Neural crest cell (in vitro differentiated cells): ENCODE measurements around the gene SSTR4. TPM values are rescaled to one million over a fixed set of nuclear protein-coding genes. Genes with fewer than 3 reads are reported as not detected.

Experiments used
- DNase-seq: peaks from one replicate; pipeline ENCODE4 v3.0.0; 2021; ENCODE audit warnings: low read depth, mixed read lengths, low spot score
- H3K27ac Mint-ChIP-seq: one replicate; pipeline ENCODE4 v1.8.0; 2021; ENCODE audit warnings: mild to moderate bottlenecking, mixed read lengths; ENCODE audit not compliant: unreplicated experiment
- H3K27me3 Mint-ChIP-seq: 2 replicates; pipeline ENCODE4 v1.8.0; 2021; ENCODE audit warnings: low read depth, mild to moderate bottlenecking, mixed read lengths
- H3K36me3 Mint-ChIP-seq: 2 replicates; pipeline ENCODE4 v1.8.0; 2021; ENCODE audit warnings: low read depth, mild to moderate bottlenecking, mixed read lengths
- H3K4me1 Mint-ChIP-seq: 2 replicates; pipeline ENCODE4 v1.8.0; 2021; ENCODE audit warnings: mixed read lengths
- H3K4me3 Mint-ChIP-seq: one replicate; pipeline ENCODE4 v1.8.0; 2021; ENCODE audit warnings: mild to moderate bottlenecking, mixed read lengths
- H3K9me3 Mint-ChIP-seq: 2 replicates; pipeline ENCODE4 v1.8.0; 2021; ENCODE audit warnings: mixed read lengths
- total RNA-seq: library from RNA; stranded (reverse); gene quantifications from 2 replicates; pipeline ENCODE4 v1.2.1, GENCODE V29; 2021
- TF ChIP-seq, protein P1 (sequence below): fragments of 200-600 bp; sonication (generic); conservative IDR thresholded peaks from 2 replicates; pipeline ENCODE4 v1.5.0; 2021; ENCODE audit warnings: antibody characterized with exemption, mild to moderate bottlenecking

The SSTR4 gene
- total RNA-seq, 1 donor from 2014 or later = not detected

DNA sequence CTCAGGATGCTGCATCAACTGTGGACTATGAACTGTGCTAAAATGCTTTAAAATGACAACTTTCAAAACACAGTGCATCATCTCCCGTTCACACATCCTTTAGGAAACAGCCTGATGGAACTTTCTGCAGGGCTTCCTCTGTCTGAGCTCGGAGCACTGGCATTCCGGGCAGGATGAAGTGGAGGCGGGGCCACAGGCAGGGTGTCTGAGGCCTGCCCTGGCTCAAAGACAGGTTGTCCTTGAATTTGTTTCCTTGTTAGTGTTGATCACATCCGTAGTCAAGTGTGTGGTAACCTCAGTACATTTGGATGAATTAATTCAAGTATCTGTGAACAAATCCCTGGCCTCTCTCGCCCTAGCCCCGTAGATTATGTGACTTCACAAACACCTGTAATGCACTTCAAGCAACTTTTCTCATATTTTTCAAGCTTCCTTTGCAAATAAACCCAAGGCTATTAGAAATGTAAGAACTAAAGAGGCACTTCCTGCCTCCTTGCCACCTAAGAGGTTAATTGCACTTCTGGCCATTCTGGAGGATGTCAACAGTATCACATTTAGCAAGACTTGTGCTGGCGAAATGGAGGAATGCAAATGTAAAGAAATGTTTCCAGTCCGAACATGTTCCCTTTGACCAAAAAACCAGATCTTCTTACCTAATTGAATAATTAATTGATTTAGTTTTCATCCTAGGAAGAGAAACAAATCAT, 47.9 kb downstream of the SSTR4 start:
- H3K4me1 Mint-ChIP-seq = peaks cover 23% of the 10 kb centered on the region
- no peak overlapping the region for H3K4me3 Mint-ChIP-seq
- no peaks in the 10 kb centered on the region for H3K9me3 Mint-ChIP-seq
- no peaks in the 10 kb centered on the region for H3K36me3 Mint-ChIP-seq
- DNase-seq = no peak
- H3K27ac Mint-ChIP-seq = no peak overlapping the region
- H3K27me3 Mint-ChIP-seq = peaks cover 6% of the 10 kb centered on the region
- TF ChIP-seq, protein P1, sequence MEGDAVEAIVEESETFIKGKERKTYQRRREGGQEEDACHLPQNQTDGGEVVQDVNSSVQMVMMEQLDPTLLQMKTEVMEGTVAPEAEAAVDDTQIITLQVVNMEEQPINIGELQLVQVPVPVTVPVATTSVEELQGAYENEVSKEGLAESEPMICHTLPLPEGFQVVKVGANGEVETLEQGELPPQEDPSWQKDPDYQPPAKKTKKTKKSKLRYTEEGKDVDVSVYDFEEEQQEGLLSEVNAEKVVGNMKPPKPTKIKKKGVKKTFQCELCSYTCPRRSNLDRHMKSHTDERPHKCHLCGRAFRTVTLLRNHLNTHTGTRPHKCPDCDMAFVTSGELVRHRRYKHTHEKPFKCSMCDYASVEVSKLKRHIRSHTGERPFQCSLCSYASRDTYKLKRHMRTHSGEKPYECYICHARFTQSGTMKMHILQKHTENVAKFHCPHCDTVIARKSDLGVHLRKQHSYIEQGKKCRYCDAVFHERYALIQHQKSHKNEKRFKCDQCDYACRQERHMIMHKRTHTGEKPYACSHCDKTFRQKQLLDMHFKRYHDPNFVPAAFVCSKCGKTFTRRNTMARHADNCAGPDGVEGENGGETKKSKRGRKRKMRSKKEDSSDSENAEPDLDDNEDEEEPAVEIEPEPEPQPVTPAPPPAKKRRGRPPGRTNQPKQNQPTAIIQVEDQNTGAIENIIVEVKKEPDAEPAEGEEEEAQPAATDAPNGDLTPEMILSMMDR = no peak

- TF ChIP-seq, protein P1 = no peak
- H3K27me3 Mint-ChIP-seq = peaks cover 3% of the 10 kb centered on the region
- no peak overlapping the region for H3K4me3 Mint-ChIP-seq
- H3K9me3 Mint-ChIP-seq = no peaks in the 10 kb centered on the region
- peaks cover 19% of the 10 kb centered on the region for H3K4me1 Mint-ChIP-seq
- DNase-seq = no peak
- H3K36me3 Mint-ChIP-seq = no peaks in the 10 kb centered on the region
- H3K27ac Mint-ChIP-seq = no peak overlapping the region
Observed at GRCh38 chr20:23083553-23084220, 48.6 kb downstream of the SSTR4 start.

DNA sequence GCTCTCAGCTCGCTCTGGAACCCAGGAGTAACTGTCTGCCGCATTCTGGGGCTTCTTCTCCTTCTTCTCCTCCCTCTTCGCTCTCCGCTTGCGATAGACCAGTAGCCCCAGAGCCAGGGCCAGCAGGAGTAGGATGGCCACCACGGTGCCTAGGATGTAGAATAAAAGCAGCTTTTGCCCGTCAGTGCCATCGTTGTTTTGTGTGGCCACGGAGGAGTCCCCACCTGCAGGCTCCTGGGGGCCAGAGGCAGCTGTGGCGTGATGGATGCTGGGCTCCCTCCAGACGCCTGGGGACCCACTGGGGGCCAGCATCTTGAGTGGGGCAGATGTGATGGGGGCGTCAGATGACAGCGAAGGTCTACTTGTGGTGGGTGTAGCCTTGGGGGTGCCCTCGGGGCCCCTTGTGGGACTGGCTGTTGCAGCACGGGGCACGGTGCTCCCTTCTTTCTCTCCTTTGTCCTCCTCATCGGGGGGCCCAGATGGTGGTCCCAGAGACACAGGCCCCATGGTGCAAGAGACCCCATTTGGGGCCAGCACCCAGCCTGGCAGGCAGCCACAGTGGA, 49.3 kb downstream of the SSTR4 start:
- DNase-seq = no peak
- Mint-ChIP-seq H3K27ac (no peak overlapping the region), H3K36me3 (no peaks in the 10 kb centered on the region), H3K4me3 (no peak overlapping the region), H3K9me3 (no peaks in the 10 kb centered on the region), H3K27me3 (peaks cover 3% of the 10 kb centered on the region), H3K4me1 (peaks cover 14% of the 10 kb centered on the region)
- TF ChIP-seq, protein P1 = no peak

DNA sequence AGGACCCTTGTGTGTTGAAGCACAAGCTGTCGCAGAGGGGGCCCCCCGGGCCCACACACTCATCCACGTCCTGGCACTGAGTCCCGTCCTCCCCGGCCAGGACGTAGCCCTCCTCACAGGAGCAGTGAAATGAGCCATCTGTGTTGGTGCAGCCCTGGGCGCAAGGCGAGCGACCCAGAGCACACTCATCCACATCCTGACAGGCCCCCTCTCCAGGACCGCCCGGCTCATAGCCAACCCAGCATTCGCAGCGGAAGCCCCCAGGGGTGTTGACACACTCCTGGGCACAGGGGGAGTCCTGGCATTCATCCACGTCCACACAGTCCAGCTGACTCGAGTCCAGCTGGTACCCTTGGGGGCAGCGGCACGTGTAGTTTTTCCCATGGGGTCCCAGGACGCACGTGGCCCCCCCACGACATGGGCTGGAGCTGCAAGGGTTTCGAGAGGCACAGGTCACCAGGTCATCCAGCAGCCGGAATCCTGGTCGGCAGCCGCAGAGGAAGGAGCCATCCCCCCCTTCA, 49.8 kb downstream of the SSTR4 start:
- Mint-ChIP-seq H3K27me3 (peaks cover 3% of the 10 kb centered on the region), H3K36me3 (no peaks in the 10 kb centered on the region), H3K4me3 (no peak overlapping the region), H3K27ac (no peak overlapping the region), H3K9me3 (no peaks in the 10 kb centered on the region), H3K4me1 (peaks cover 14% of the 10 kb centered on the region)
- DNase-seq = no peak
- TF ChIP-seq, protein P1 = no peak

DNA sequence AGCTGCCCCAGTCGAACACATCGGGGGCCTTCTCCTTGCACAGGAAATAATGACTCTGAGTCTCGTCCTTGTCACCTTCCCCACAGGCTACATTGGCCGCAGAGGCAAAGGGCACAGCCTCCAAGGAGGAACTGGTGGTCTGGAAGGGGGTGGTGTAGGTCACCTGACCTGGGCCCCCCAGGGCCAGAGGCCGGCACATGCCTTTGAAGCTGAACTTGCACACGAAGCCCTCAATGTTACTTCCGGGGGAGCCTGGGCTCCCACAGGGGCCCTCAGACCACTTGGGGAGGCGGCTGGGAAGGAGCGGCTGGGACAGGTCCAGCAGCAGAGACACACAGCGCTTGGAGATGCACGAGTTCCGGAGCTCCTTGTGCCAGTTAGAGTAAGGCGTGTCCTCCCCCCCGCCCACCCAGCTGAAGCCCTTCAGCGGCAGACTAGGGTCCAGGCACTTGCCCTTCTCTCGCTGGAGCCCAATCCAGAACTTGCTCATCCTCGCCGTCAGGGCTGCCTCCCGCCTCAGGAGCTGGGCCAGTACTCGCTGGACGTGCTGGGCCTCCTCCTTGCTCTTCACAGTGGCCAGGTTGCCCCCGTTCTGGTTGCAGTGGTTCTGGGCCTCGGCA, 50.4 kb downstream of the SSTR4 start:
- Mint-ChIP-seq H3K4me1 (peaks cover 14% of the 10 kb centered on the region), H3K27me3 (peaks cover 3% of the 10 kb centered on the region), H3K9me3 (no peaks in the 10 kb centered on the region), H3K27ac (no peak overlapping the region), H3K36me3 (no peaks in the 10 kb centered on the region), H3K4me3 (no peak overlapping the region)
- TF ChIP-seq, protein P1 = no peak
- no peak for DNase-seq
